DND-41 (cell line): Measurements from ENCODE around the gene UBE2N.

Experiments used
- CTCF ChIP-seq: IDR thresholded peaks from 2 replicates; pipeline ENCODE4 v1.5.1; 2012; ENCODE audit warnings: borderline replicate concordance, low read length, moderate library complexity, mild to moderate bottlenecking; ENCODE audit not compliant: poor library complexity, severe bottlenecking; ENCODE audit errors: extremely low read depth
- EZH2 ChIP-seq: IDR thresholded peaks from 3 replicates; pipeline ENCODE4 v1.6.1; 2012; ENCODE audit warnings: borderline replicate concordance, low read depth, mild to moderate bottlenecking, moderate library complexity, low read length, inconsistent platforms; ENCODE audit not compliant: severe bottlenecking

GRCh38 chr12:93441081-93441616, 598 bp downstream of the UBE2N start:
- TF ChIP-seq CTCF (no peak), EZH2 (no peak)
